Effector memory CD4-positive, alpha-beta T cell (primary cell): ENCODE measurements around the gene LGALS7B.
A peak's percentile ranks its signal among the peaks of the same experiment; 100 is the strongest.
"Not testable (repeated sequence)": the region's sequence is repeated elsewhere in the genome, so short reads cannot be mapped to it uniquely, and the experiment has no call there.

ENCODE experiments used
- DNase-seq, 3 donors: peaks; one replicate each; pipeline ENCODE4 v3.0.0-alpha.2; 2020
- H3K27ac ChIP-seq: 2 replicates; pipeline ENCODE4 v1.7.0; 2013; ENCODE audit warnings: mild to moderate bottlenecking, low read length, moderate library complexity; ENCODE audit not compliant: insufficient read depth, poor library complexity, severe bottlenecking
- H3K27me3 ChIP-seq: replicated peaks from 2 replicates; pipeline ENCODE4 v1.7.0; 2013; ENCODE audit warnings: mild to moderate bottlenecking, low read length; ENCODE audit not compliant: insufficient read depth, control insufficient read depth, poor library complexity, severe bottlenecking
- H3K36me3 ChIP-seq: 2 replicates; pipeline ENCODE4 v1.7.0; 2013; ENCODE audit warnings: mild to moderate bottlenecking, low read length, moderate library complexity; ENCODE audit not compliant: control insufficient read depth, insufficient read depth
- H3K4me1 ChIP-seq: 2 replicates; pipeline ENCODE4 v1.7.0; 2013; ENCODE audit warnings: low read length, mild to moderate bottlenecking; ENCODE audit not compliant: control insufficient read depth, insufficient read depth, poor library complexity, severe bottlenecking
- H3K4me3 ChIP-seq: 2 replicates; pipeline ENCODE4 v1.7.0; 2013; ENCODE audit warnings: low read length, low read depth, mild to moderate bottlenecking; ENCODE audit not compliant: insufficient read depth, poor library complexity, severe bottlenecking
- H3K9me3 ChIP-seq: 2 replicates; pipeline ENCODE4 v1.7.0; 2013; ENCODE audit warnings: mild to moderate bottlenecking, low read length, moderate library complexity; ENCODE audit not compliant: control insufficient read depth

The LGALS7B gene

DNA sequence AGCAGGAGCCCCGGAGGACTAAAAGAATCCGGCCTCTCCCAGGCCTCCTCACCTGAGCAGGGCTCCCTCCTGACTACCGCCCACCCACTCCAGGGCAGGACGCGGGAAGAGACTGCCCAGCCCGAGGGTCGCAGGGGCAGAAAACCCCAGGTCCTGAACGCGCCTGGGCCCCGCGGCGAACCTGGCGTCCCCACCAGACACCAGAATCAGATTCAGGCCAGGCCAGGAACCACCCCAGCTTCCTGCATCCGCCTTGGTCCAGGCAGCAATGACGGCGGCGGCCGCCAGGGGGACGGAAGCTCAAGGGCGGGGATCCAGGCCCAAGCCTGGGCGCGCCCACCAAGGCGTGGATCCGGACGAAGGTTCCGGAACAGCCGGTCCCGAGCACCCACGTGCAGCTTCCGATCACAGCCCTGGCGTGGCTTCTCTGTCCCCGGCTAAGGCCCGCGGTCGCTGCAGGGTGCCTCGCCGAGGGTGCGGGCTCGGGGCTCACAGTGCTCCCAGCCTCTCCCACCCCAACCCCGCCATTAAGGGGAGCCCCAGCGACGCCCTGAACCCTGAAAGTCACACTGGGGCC is 19.3 kb upstream of the LGALS7B start:
- Histone ChIP-seq H3K27ac (peak overlapping the region; percentile 50), H3K4me3 (peak overlapping the region; percentile 32), H3K27me3 (no peaks in the 10 kb centered on the region), H3K4me1 (no peaks in the 10 kb centered on the region), H3K9me3 (no peaks in the 10 kb centered on the region), H3K36me3 (no peaks in the 10 kb centered on the region)
- DNase-seq, result peak; percentile 74 to 88 (median 74)

DNA sequence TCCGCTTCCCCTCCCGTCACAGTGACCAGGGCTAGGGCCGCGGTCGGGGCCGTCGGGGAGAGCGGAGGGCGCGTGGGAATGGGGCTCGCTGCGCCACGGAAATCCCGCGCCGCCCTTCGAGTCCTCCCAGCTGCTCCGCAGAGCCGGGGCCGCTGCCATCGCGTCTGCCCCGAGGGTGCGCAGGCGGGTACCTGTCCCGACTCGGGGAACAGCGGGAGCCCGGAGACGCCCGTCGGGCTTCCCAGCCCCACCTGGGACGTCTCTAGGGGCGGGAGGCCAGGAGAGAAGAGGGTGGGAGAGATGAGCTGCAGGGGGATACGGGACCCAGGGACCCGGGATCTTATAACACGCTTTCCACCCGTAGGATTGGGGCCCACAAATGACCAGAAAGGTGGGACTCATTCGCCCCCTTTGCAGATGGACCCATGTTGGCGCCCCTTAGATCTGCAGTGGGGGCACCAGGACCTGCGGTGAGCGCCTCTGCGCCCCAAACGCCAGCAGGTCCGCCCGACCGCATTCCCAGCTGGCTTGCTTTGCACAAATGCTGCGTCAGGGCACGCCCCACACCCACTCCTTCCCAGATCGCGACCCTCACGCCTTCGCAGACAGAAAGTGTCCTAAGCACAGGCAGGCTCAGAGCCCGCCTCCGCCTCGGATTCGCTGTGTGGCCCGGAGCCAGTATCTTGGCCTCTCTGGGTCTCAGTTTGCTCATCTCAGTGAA is 18.6 kb upstream of the LGALS7B start:
- H3K36me3 ChIP-seq, H3K9me3 ChIP-seq, H3K27me3 ChIP-seq, DNase-seq, H3K4me1 ChIP-seq: not testable (repeated sequence)
- Histone ChIP-seq H3K27ac (peak overlapping the region; percentile 50), H3K4me3 (peak overlapping the region; percentile 32)

DNA sequence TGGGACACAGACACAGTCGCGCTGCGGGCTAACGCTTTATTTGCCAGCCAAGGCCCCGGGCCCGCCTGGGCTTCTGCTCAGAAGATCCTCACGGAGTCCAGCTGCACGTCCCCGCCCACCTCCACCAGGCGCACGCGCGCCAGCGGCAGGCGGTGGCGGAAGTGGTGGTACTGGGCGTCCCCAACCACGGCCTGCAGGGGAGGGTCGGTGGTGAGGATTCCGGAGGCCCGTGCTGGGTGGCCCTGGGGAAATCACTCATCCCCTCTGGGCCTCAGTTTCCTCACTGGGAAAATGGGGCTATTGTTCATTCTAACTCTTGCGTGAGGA is 18.1 kb upstream of the LGALS7B start:
- DNase-seq, H3K9me3 ChIP-seq, H3K27me3 ChIP-seq, H3K4me3 ChIP-seq, H3K4me1 ChIP-seq, H3K36me3 ChIP-seq, H3K27ac ChIP-seq: not testable (repeated sequence)

DNA sequence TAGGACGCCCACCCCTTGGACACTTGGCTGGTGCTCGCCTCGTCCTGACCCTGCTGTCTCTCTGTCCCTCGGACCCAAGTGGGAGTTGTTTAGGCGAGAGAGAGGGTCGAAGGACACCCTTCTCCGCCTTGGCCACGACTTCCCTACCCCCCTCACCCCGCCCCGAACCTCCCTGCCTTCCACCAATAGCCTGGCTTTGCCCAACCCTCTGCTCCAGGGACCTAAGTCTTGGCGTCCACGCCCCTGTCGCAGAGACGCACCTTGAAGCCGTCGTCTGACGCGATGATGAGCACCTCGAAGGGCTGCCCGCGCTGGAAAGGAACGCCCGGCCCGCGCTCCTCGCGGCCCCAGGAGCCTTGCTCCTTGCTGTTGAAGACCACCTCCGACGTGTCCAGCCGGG is 17.4 kb upstream of the LGALS7B start:
- H3K4me3 ChIP-seq, H3K36me3 ChIP-seq, H3K4me1 ChIP-seq, H3K27ac ChIP-seq, H3K9me3 ChIP-seq, DNase-seq, H3K27me3 ChIP-seq: not testable (repeated sequence)

DNA sequence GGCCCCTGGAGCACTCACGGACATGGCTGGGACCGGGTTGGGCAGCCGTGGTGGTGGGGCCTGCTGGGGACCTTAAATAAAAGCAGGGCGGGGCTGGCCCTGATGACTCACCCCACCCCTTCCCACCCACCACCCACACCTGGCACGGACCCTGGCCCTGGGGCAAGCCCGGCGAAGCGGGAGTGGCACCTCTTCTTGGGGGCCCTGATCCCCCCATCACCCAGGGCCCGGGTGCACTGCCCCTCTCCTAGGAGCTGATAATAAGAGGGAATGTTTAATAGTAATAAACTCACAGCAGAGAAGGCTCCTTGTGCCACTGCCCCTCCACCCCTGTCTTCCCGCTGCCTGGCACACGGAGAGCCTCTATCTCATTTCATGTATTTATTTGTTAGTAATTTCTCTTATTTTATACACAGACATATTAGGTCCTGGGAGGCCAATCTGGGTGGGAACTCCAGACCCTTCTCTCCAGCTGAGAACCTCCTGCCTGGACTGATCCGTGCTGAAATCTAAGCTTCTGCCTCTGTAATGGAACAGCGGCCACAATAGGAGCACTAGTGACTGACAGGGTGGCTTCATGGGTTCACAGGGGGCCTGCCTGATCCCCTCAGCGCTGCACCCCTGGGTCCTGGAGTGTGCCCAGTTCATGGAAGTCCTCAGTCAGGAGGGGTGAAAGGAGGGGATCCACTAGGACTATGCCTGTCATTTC is 15.4 kb upstream of the LGALS7B start, which contains the start of gene LGALS7:
Gene LGALS7 (minus strand): TSS at position 49 of the 709 bp plus-strand sequence. CDS start 25 bp downstream, at position 24.
- H3K9me3 ChIP-seq, result no peaks in the 10 kb centered on the region
- no peak within 1 kb of the TSS for H3K4me3 ChIP-seq
- no peaks in the 10 kb centered on the region for H3K27me3 ChIP-seq
- H3K4me1 ChIP-seq, result no peaks in the 10 kb centered on the region
- no peaks in the 10 kb centered on the region for H3K36me3 ChIP-seq
- DNase-seq, result no peak
- no peak within 1 kb of the TSS for H3K27ac ChIP-seq

DNA sequence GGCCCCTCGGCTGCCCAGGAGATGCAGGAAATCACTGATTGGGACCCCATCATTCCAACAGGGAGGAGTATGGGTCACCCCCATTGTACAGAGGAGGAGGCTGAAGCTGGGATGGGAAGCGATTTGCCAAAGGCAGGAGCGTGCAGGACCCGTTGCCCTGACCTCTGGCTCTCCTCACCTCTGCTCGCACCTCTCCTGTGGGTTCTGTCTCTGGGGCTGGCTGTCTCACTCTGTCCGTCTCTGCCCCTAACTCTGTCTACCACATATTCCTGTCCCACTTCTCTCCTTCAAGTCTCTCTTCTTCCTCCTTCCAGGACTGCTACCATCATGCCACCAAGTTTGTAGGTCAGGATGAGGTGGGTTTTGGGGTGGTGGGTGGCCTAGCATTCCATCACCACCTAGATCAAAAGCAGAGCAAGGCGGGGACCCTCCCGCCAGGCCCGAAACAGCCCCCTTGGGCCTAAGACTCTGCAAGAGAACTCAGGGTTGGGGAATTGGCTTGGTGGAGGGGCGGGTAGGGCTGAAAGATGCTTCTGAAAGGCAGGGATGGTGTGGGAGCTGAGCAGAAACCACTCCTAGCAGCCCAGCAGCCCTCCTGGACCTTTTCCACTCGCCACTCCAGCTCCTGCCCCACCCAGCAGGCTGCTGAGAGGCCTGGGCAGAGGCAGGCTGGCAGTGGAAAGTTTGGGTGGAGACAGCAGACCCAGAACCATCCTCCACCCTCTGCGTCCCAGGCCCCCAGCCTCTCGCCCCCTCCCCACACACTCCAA is 14.6 kb upstream of the LGALS7B start:
- Histone ChIP-seq H3K27me3 (no peaks in the 10 kb centered on the region), H3K4me3 (no peak overlapping the region), H3K27ac (no peak overlapping the region), H3K9me3 (no peaks in the 10 kb centered on the region), H3K36me3 (no peaks in the 10 kb centered on the region), H3K4me1 (no peaks in the 10 kb centered on the region)
- DNase-seq, result no peak

- no peak overlapping the region for H3K27ac ChIP-seq
- no peaks in the 10 kb centered on the region for H3K36me3 ChIP-seq
- no peak for DNase-seq
- H3K4me1 ChIP-seq, result no peaks in the 10 kb centered on the region
- no peaks in the 10 kb centered on the region for H3K9me3 ChIP-seq
- no peaks in the 10 kb centered on the region for H3K27me3 ChIP-seq
- no peak overlapping the region for H3K4me3 ChIP-seq
These were observed 10.3 kb upstream of the LGALS7B start for GRCh38 chr19:38778733-38779132.

- DNase-seq, result no peak
- H3K9me3 ChIP-seq, result no peaks in the 10 kb centered on the region
- no peaks in the 10 kb centered on the region for H3K36me3 ChIP-seq
- H3K27me3 ChIP-seq, result no peaks in the 10 kb centered on the region
- H3K4me1 ChIP-seq, result no peaks in the 10 kb centered on the region
- H3K4me3 ChIP-seq, result no peak overlapping the region
- H3K27ac ChIP-seq, result no peak overlapping the region
These were observed 8.6 kb upstream of the LGALS7B start for GRCh38 chr19:38780443-38780842.

GRCh38 chr19:38781058-38781457 is 7.9 kb upstream of the LGALS7B start:
- Histone ChIP-seq H3K4me1 (no peaks in the 10 kb centered on the region), H3K9me3 (no peaks in the 10 kb centered on the region), H3K27me3 (no peaks in the 10 kb centered on the region), H3K27ac (no peak overlapping the region), H3K36me3 (no peaks in the 10 kb centered on the region), H3K4me3 (no peak overlapping the region)
- no peak for DNase-seq

GRCh38 chr19:38782212-38782611 is 6.8 kb upstream of the LGALS7B start:
- not testable (repeated sequence) for H3K27ac ChIP-seq, H3K36me3 ChIP-seq, H3K4me1 ChIP-seq, H3K27me3 ChIP-seq, H3K4me3 ChIP-seq, H3K9me3 ChIP-seq, DNase-seq
